ENCODE results near the gene COL11A1.
"Not testable (repeated sequence)": the region's sequence is repeated elsewhere in the genome, so short reads cannot be mapped to it uniquely, and the experiment has no call there.

COL11A1 gene

GRCh38 chr1:103108376-103109150 is at the start of gene COL11A1:
COL11A1 (minus strand) TSS chr1:103108522; CDS start chr1:103108178, 344 bp downstream.
- no peak for DNase-seq

DNA sequence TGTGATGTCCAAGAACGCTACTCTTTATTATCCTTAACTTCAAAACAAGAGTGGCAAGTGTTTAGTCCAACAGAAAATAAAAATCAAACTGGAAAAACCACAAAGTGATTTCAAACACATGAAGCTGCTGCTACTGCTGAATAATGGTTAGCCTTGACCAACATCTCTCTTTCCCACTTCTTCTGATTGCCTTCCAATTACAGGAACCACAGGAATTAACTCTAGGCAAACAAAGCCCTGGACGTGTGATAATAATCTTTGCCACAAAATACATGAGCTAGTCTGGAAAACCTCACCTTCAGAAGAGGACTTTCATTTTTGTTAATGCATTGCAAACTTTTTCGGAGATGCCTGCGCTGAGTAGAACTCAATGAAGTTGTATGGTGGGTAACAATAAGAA is 48.6 kb upstream of the COL11A1 start:
- DNase-seq: no peak

- no peak for DNase-seq
These were observed 37.8 kb upstream of the COL11A1 start for GRCh38 chr1:103146166-103146565.

DNA sequence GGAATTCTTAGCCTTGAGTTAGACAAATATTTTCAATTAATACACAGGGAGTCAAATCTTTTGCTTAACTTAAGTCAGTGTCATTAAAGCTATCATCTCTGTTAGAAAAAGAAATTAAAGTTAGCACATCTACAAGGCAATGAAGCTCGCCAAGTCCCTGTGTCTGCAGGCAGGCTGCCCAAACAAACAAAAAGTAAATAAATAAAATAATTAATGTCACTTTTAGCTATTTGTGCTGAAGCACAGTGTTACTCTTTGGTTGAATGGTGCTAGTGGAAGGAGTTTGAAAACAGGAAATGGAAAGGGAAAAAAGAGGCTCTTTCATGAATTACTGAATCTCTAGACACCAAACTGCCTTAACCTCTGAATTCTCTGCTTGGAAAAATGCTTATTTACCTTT is 37.1 kb upstream of the COL11A1 start:
- DNase-seq: peak; percentile 59

- DNase-seq: no peak
These were observed 36.4 kb upstream of the COL11A1 start for GRCh38 chr1:103144681-103145080.

DNA sequence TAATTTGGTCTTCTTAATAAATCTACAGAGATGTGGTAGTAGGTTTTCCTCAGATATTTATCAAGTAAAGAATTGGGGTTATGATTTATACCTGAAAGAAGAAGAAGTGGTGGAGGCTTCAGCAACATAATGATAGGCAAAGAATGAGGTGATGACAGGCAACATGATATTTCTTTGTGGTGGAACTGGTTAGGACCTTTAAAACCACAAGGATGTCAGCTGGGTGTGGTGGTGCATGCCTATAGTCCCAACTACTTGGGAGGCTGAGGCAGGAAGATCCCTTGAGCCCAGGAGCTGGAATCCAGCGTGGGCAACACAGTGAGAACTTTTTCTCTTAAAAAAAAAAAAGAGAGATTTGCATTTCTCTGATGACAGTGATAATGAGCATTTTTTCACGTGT is 34.1 kb upstream of the COL11A1 start:
- DNase-seq: no peak

DNA sequence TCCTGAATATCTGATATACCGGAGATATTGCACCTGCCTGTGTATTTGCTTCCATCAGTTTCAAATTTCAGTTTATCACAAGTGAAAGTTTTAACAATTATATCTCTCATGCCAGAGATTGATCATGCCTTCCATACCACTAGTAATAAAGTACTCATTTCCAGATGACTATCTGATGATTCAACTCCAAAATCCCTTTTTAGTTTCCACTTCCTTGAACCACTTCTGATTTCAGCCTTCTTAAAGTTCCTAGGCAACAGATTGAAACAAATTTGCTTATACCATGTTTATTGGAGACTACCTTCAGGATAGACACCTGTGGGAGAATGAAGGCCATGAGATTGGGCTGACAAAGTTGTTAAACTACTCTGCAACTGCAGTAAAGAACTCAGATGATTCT is 21.5 kb upstream of the COL11A1 start:
- DNase-seq: no peak

GRCh38 chr1:103129255-103129654 is 20.9 kb upstream of the COL11A1 start:
- DNase-seq: no peak

- not testable (repeated sequence) for DNase-seq
These were observed 19.9 kb upstream of the COL11A1 start for GRCh38 chr1:103128256-103128655.

- DNase-seq: no peak
These were observed 16.9 kb upstream of the COL11A1 start for GRCh38 chr1:103125219-103125618.

GRCh38 chr1:103122983-103123720 is 14.8 kb upstream of the COL11A1 start:
- no peak for DNase-seq

DNA sequence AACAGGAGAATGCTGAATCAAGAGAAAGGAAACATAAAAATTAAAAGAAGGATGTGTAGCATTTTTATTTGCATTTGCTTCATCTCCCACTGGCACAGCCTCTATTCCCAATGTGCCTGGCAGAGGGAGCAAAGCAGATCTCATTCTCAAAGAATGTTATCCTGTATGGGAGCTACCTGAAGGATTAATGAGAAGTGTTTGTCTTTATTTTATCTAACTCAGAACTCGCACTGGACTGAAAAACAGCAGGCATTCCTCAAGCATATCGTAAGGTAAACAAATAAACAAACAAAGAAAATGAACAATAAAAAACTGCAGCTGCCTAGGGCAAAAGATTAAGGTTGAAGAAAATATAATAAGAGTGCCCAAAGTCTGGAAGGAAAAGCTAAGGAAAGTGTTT is 12.7 kb upstream of the COL11A1 start:
- DNase-seq: no peak

- DNase-seq: no peak
These were observed 4.2 kb upstream of the COL11A1 start for GRCh38 chr1:103112546-103112945.

DNA sequence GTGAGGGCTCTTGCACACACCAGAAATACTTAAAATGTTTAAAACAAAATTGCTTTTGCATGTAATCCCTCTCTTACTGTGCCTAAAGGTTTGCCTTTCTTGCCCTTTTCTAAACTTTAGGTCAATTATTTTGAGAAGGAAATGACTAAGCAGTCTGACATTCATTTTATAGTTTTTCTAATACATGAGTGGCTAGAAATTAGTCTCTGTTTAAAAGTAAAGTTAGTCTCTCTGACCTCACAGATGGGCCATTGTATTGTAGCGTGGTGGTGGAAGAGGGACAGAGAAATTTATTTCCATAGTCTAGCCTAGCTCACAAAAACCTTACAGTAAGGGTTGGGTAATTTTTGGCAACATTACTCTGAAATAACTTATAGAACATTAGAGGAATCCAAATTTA is 3.6 kb upstream of the COL11A1 start:
- DNase-seq: no peak

DNA sequence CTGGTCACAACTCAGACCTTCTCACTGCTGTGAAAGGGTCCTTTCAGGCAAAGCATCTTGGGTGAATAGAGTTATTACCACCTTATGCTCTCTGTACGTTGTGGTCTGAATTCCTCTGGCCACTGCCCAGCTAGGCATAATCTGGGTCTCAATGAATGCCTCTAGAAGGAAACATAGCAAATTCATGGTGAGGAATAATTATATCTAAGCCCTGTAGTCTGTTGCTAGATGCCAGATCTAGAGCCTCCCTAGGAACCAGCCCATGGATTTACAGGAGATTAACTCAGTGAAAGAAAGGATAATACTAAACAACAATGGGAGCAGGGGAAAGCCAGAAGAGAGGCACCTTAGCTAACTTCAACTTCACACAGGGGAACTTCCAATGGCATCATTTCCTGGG is 2.4 kb upstream of the COL11A1 start:
- no peak for DNase-seq

GRCh38 chr1:103109311-103109920 is 1.1 kb upstream of the COL11A1 start:
- peak; percentile 66 for DNase-seq

GRCh38 chr1:103107741-103108375 is 464 bp downstream of the COL11A1 start:
- DNase-seq: no peak

GRCh38 chr1:103106426-103107341 is 1.6 kb downstream of the COL11A1 start:
- peak; percentile 20 for DNase-seq

DNA sequence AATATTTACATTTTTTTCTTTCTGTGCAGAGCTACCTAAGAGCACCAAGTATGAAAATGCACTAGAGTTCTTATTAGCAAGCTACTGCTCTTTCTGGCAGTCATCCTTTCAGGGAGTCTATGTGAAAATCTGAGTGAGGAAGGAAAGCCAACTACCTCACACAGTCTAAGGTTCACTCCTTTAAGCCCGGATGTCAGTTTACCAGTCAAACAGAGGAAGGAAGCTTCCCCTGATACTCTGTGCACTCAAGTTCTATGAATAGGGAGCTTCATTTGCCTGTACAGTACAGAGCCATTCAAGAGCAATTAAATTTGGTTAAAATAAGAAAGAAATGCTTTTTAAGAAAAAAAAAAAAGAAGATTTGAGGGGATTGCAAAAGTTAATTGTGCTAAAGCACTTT is 6.9 kb downstream of the COL11A1 start:
- no peak for DNase-seq

GRCh38 chr1:103089221-103089620 is 19.1 kb downstream of the COL11A1 start:
- DNase-seq: no peak

- no peak for DNase-seq
These were observed 21.1 kb downstream of the COL11A1 start for GRCh38 chr1:103087256-103087655.

- peak; percentile 58 for DNase-seq
These were observed 24.1 kb downstream of the COL11A1 start for GRCh38 chr1:103084181-103084580.

Measured in NCI-H446 treated with DMSO at 0.1 percent for 48 hours (cell line).